ENCODE data around the gene CHMP6.

Gene CHMP6

DNA sequence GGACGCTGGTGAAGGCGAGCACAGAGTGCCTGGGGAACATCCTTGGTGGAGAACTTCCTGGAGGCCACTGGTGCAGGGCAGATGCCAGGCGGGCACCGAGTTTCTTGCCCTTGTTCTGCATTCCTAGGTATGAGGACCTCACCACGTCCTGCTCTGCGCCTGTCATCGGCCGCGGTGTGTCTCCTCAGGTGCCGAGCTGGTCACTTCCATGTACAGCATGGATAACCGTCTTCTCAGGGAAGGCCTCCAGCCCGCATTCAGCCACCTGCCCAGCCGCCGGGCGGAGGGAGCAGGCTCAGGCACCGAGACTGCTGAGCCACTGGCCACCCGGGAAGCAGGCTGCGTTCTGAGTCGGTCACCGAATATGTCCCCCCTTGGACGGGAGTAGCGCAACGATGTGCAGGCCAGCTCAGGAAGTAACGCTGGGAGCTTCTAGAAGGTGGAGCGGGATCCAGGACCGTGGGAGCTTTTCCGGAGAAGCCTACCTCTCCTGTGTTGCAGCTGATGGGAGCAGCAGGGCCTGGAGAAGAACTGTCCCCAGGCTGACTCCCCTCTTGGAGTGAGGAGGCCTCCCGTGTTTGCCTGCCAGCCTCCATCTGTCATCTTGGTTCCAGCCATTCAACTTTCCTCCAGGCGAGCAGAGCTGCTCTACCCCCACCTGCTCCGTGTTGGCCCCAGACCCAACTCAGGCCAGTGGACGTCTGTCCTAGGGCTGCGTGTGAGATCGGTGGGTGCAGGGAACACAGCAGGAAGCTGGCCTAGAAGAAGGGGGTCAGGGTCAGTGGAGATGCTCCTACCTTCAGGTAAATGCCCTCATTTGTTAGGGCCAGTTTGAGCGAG is 41.2 kb downstream of the CHMP6 start:
- DNase-seq, result no peak

DNA sequence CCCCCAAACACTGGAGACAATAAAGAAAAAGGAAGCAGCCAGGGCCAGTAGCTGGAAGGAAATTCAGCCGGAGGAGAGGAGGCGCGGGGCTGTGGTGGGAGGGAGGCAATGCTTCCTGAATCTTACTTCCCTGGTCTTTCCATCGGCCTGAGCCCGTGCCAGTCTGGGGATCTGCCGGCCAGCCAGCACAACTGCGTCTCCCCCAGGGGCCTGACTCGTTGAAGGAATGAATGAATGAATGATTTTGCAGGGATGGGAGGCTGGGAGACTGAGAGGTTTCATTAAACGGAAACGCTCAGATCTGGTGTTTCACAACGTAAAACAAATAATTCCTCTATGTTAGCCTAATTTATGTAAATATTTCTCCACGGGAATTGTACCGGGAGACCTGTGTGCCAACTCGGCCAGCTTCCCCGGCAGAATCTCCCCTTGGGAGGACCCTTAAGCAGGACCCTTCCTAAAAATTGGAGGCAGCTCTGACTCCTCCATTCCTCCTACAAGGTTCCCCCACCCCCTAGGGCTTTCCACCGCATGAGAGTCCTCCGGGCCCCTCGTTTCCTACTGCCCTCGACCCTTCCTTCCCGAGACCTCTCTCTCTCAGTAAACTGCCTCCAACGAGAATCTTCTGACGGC is 42.0 kb downstream of the CHMP6 start:
- DNase-seq, result no peak

DNA sequence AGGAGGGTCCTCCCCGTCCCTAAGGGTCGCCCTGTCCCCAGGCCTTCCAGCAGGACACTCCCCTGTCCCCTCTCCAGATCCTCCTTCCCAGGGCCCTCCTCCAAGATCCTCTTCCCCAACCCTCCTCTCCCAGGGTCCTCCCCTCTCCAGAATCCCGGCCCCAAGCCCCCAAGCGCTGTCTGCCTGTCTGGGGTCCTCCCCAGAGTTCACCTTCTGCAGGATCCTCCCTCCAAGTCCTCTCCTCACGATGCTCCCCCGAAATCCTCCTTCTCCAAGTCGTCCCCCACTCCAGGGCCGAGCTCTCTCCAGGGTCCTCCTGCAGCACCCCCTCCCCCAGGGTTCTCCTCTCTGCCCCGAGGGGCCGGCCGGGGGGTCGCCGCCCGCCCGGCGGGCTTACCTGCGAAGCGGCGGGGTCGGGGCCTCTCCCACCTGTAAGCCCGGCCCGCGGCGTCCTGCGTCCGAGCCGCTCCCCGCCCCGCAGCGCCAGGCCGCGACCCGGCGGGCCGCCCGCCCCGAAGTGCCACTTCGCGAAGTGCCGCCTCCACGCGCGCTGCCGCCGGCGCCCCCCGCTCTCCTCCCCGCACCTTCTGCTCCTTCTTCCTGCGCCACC is 42.6 kb downstream of the CHMP6 start:
- DNase-seq, result no peak

DNA sequence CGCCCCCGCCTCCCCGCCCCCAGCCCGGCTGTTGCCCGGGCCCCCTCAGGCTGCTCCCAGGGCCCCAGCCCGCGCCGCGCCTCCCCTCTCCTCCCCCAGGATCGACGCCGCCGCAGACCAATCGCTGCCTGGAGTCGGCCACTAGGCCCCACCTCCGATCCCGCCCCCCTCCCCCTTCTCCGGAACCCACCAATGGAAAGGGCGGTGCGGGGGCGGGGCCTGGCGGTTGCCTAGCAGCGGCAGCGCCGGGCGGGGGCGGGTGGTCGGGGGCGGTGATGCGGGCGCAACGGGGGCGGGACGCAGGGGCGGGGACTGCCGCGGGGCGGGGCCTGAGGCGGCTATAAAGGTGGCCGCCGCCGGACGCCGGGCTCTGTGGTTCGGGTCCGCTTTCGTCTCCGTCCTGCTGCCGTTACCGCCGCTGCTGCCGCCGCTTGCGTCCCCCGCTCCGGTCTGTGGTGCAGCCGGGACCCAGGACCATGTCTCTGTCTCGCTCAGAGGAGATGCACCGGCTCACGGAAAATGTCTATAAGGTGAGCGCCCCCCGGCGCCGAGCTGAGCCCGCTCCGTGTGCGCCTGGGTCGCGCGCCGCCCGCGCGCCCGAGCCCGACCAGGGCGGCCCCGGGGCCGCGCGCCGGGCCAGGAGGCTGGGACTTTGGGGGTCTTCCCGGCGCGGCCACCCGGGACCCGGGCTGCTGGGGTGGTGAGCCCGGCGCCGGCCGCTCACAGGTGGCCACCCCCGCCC is 43.3 kb downstream of the CHMP6 start, which contains the start of gene BAIAP2:
BAIAP2 (plus strand) TSS at position 373 of the 742 bp plus-strand sequence; CDS start at position 477, 104 bp downstream.
- DNase-seq, result peak; percentile 95

DNA sequence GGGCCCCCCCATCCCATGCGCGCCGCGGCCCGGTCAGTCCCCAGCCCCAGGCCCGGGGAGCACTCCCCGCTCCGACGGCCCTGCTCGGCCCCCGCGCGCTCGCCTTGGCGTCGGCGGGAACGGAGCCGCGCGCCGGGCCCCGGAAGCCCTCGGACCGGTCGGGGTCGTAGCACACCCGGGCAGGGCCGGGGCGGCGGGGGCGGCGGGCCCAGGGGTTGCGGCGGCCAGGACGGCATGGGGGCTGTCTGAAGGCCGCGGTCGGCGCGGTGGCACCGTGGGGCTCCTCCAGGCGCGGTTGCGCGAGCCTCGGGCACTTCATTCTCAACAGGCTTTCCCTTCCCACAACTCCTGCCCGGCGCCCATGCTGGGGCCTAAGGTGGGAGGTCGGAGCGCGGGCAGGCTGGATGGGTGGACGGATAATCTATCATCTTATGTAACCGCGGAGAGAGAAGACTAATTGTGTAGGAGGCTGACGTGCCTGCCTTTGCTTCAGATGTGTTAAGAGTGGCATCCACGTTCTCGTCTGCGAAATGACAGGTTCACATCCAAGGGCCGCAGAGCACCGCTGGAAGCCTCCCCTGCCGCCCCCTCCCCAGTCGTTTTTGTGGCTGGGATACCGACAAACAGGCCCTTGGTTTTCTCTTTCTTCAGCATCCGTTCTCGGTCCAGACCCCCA is 44.0 kb downstream of the CHMP6 start:
- DNase-seq, result no peak

DNA sequence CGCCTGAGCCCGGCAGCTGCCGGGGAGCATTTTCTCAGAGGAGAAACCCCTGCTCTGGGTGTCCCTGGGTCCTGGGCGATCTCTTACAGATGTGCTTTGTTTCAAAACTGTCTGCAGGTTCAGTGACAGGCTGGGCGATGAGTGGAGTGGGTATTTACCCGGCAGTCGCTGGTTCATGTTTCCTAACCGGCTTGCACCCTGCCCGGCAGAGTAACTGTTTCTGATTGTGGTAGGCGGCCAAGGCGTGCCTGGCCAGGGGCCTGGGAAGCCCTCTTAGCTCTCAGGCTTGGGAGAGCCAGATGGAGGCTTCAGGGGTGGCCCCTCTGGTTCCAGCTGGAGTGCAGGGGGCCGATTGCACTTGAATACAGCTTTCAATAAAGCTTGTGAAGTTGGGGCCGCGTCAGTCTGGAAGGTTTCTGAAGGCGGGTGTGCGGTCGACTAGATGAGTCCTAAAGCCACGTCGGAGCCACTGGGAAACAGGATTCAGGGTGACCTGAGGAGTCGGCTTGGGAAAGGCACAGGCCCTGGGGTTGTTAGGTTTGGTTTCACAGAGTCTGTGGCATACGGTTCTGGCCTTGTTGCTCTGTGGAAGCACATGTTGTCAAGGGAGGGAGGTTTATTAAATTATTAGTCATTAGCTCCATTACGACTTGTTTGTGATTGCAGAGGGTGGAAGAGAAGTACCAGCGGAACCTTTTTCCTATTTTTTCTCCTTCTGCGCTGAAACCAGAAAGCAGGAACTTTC is 44.7 kb downstream of the CHMP6 start:
- DNase-seq, result no peak

DNA sequence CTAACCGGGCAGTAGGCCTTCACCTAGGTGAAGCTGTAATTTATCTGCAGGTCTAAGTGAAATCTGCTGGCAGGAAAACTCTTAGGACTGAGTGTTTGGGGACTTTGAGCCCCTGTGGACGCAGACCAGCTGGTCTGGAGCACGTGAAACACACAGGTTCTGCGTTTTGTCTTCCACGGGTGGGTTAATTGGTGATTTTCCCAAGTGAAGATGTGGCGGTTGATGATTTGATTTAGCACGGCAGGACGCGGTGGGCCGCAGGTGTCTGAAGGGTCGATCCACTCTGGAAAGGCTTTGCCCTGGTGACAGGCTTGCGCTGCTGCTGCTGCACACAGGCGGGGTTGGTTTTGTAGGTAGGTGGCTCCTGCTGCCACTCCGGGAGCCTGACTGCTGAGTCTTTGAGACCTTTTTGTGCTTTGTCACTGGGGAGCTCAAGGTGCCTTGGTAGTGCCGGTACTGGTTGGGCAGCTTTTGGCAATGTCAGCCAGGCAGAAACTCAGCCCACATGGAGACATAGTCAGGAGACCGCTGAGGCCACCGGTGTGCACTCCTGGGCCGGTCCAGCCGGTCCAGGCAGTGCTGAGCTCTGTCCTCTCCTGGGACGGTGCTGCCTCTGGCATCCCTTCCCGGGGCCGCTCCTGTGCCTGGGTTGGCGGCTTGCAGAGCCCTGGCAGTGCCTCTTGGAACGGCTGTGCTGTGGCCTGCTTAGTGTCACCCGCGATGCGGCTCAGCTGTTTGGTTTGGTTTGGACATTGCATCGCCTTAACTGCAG is 45.6 kb downstream of the CHMP6 start:
- no peak for DNase-seq

DNA sequence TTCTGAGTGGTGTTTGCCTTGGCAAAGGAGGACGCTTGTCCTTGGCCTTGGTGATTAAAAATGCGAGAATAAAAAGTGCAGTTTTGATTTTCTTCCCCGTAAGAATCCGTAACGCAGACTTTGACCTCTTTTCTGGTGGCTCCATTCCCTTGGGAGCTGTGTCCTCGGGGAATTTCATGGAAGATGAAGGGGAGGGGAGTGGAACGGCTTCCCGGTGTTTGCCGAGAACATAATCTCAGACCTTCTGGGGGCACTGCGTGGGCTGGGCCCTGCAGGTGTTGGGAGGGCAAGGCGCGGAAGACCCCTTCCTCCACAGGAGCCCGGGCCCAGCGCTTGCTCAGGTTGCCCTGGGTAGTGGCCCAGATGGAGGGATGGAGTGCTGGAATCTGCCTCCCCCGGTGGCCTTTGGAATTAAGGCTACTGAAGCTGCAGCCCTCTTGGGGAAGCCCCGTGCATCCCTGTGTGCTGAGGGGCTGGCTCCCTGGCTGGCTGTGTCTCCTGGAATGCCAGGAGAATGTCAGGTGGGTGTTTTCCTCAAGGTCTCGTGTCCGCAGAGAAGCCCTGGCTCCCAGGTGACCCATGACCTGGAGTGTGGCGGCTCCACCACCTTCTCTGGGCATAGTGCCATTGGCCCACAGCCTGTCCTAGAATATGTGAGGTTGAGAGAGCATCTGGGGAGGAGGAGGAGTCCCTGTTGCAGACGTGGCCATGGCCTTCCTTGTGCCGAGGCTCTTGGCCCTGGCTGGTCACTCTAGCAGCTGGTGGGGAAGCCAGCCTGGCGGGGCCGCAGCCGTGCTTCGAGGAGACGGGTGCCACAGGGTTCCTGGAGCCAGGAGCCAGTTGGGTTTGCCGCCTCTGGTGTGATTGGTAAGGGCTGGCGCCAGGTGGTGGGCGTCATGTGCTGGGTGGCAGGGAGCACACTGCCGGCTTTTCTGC is 46.4 kb downstream of the CHMP6 start:
- DNase-seq, result no peak

DNA sequence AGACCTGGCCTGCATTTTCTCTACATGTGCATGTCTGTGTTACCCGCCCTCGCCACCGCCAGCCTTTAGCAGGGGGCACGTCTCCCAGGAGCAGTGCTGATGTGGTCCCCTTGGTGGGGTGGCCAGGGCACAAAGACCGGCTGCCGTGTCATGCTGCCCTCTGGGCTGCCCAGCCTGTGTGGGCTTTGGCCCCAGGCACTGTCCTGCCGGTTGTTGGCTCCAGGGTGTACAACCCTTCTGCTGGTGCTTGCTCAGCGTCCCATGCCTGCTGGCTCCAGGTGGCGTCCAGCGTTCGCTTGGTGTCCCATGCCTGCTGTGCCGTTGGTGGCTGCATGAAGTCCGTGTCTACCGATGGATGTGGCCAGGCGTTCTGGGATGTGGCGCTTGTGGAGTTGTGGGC is 47.5 kb downstream of the CHMP6 start:
- no peak for DNase-seq

DNA sequence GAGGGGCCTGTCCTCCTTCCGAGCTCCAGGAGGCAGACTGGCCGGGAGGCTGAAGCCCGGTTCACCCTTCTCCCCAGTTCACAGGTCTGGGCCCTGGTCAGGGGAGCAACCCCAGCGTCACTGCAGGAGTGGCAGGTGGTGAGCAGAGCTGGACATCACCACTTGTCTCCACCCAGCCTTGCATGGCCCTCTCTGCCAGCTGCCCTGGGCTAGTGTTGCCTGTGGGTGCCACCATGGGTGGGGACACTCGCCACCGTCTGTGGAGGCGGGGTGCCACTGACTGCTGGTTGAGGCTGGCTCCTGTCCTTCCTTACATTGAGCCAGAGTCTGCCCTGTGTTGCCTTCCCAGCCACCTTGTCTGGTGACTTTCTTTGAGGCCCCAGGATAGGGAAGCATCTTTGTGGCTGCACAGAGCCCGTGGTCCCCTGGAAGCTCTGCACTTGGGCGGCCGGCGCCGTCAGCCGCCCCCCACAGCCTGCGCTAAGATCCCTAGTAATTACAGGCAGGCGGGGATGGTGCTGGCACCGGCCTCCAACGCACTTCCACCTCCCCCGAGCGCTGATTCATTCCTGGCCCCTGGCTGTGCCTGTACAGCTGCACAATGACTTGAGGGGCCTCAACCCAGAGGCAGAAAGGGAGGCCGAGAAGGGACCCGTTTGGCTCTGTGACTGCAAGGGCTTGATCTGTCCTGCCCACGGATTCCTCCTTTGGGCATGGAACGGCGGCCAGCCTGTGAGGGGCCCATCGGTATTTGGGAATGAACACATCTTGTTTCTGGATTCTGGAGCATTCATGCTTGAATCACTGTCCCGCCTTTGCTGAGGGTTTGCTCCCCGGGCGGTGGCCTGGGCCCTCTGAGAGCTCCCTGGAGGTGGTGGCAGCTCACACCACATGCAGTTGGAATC is 48.5 kb downstream of the CHMP6 start:
- DNase-seq, result no peak

DNA sequence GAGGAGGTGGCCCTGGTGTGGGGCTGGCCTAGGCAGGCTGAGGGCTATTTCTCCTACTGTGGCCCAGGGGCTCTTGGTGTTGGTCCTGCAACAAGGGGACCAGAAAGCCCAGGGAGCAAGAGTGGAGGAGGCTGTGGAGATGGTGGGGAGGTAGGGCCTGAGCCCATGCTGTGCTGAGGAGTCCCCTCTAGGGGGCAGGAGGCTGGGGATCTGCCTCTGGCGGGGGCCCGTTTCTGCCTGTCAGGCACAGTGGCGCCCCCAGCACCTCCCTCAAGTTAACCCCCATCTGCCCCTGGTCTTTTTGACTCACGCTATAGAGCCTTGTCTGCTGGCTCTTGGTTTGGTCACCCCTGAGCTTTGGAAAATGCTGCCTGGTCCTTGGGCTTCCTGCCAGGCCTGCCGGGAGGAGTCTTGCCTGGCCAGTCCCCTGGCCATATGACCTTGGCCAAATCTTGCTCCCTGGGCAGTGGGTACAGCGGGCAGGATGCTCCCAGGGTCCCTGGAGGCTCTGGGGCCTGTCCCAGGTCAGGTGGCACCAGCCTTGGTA is 49.2 kb downstream of the CHMP6 start:
- no peak for DNase-seq

DNA sequence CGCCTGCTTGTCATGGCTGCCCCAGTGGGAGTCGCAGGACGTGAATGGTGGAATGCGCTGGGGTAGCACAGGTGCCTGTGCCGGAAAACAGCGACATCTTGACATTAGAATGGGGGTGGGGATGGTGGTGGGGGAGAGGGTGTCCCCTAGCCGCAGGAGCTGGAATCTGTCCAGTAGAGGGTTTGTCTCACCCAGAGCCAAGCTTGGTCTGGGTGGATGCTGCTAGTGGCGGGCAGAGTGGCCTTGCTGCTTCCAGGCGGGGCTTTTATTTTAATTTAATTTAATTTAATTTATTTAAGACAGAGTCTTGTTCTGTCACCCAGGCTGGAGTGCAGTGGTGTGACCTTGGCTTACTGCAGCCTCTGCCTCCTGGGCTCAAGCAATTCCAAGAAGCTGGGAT is 51.0 kb downstream of the CHMP6 start:
- no peak for DNase-seq

DNA sequence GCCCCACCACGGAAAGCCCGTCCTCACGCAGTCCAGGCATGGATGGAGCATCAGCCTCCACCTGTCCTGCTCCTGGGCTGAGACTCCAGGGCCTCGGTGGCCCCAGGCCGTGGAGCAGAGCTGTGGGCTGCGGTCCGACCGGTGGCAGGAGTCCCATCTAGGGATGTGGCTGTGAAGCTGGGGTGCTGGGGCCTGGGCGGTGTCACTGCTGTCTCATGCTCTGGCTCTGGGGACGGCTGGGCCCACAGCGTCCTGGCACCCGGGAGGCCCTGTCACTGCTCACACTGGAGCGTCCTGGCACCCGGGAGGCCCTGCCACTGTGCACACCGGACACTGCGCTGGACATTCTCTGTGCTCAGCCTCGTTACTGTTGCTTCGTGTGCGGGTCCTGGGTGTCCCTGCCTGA is 51.7 kb downstream of the CHMP6 start:
- DNase-seq, result no peak

DNA sequence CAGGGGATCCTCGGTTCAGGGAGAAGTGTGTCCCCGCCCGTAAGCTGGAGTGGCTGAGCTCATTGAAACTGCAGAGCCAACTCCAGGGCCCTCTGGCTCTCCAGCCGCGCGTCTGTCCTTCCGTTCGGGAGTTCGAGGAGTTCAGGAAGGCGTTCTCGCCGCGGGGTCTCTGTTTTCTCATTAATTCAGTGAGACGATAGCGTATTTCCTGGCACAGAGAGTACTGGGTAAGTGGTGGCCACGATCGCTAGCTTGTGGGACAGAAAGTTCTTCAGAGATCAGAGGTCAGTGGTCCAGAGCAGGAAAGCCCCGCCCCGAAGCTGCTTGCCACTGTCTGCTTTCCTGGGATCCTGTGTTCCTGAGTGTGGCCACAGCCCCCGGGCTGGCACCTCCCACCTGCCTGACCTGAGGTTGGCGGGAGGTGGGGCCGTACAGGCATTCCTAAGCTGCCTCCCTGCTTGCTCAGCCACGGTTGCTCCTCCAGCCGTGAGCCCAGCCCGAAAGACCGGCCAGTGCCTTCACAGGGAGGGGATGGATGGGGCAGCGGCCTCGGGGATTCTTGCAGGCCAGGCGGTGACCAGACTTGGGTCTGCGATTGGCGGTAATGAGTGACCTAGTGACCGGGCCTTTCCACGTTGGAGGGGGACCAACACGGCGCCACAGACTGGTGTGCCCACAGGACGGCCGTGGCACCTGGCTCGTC is 52.2 kb downstream of the CHMP6 start:
- DNase-seq, result no peak

DNA sequence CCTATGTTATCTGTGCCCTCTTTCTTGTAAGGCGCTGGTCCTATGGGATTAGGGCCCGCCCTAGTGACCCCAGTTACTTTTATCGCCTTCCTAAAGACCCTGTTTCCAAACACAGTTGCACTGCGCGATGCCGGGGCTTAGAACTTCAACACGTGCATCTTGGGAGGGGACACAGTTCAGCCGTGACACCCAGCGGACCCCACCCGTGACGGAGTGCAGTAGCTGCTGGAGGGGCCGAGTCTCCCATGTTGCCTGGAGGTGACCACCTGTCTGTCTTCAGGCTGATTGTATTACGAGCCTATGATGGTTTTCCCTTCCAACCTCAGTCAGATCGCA is 52.8 kb downstream of the CHMP6 start:
- DNase-seq, result no peak

DNA sequence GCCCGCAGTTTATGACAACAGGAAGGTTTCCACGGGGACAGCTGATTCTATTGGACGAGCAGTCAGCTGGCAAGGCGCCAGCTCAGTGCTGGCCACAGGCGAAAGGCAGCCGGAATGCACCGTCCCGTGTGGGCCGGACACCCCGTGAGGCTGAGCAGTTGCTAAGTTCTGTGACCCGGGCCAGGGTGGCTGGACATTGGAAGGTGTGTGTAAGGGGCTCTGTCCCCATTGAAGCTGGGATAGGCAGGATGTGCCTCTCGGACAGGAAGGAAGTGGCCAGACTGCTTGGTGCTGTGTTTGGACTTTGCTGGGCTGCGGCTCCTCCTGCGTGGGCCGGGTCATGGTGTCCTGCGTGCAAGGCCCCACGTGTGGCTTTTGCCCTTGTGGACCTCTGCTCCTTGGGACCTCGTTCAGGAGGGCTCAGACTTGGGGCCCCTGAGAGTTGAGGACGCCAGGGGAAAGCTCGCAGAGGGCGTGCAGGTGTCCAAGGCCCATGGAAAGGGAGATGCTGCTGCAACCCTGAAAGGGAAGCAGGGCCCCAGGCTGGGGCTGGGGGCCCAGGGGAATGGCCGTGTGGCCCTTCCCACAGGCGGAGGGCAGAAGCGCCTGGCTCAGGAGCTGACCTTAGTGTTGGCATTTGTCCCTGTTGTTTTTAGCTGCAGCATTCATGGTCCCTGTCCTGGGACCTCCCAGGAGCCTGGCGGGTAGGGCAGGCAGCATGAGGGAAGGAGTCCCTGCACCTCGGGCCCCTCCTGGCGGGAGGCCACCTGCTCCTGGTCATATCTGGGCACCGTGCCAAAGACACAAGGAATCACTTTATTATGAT is 53.3 kb downstream of the CHMP6 start:
- no peak for DNase-seq

DNA sequence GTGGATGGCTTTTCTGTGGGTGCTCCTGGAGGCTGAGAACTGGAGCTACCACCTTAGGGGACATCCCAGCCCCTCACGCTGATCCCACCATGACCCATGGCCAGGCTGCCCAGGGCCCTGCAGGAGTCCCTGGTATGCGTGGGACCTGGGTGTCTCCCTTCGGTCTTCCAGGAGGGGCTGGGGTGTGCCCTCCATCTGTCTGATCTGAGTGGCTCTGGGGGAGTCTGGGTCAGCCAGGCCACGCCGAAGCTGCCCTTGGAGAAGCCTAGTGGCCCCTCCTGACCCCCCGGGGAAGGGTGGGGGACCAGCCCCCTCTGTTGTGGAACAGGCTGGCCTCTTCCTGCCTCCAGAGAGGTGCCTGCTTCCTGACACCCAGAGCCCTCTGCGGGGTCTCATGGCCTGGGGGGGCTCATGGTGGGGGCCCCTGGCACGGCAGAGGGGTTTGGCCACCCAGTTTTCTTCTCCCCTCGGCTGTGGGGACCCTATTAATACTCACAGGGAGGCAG is 54.0 kb downstream of the CHMP6 start:
- DNase-seq, result no peak

Data from CD4-positive, alpha-beta T cell treated with Interleukin-15 for 1 hour (primary cell).